Left renal cortex interstitium (tissue), 4 donors: ENCODE measurements around the gene CUX1. TPM values are rescaled to one million over a fixed set of nuclear protein-coding genes. Genes with fewer than 3 reads are reported as not detected.
"Not testable (repeated sequence)": the region's sequence is repeated elsewhere in the genome, so short reads cannot be mapped to it uniquely, and the experiment has no call there.

ENCODE experiments used
- DNase-seq, 4 donors: peaks; one replicate each; pipeline ENCODE4 v3.0.0-alpha.2; 2013; ENCODE audit warnings: low read depth in 4 of 4, low spot score in 2 of 4, missing footprints in 1 of 4
- polyA plus RNA-seq, 4 donors: library from polyadenylated mRNA; unstranded; fragments of 120-200 nt; gene quantifications; one replicate each; pipeline ENCODE4 v1.2.1, GENCODE V29; 2013; ENCODE audit not compliant: insufficient read length in 4 of 4

The CUX1 gene
- polyA plus RNA-seq, 4 donors = 79.2 to 99.7 (median 90.6) TPM

GRCh38 chr7:101996876-101997275 is 179.4 kb downstream of the CUX1 start:
- DNase-seq = no peak

GRCh38 chr7:101998029-101998905 is 180.8 kb downstream of the CUX1 start:
- DNase-seq = no peak

- DNase-seq = no peak
These were observed 181.4 kb downstream of the CUX1 start for GRCh38 chr7:101998906-101999240.

- no peak for DNase-seq
These were observed 182.0 kb downstream of the CUX1 start for GRCh38 chr7:101999393-101999792.

- no peak for DNase-seq
These were observed 182.7 kb downstream of the CUX1 start for GRCh38 chr7:102000123-102000522.

GRCh38 chr7:102004229-102004628 is 186.8 kb downstream of the CUX1 start:
- DNase-seq = peak in 1 of 4 donors; percentile 41

- no peak for DNase-seq
These were observed 187.4 kb downstream of the CUX1 start for GRCh38 chr7:102004848-102005247.

DNA sequence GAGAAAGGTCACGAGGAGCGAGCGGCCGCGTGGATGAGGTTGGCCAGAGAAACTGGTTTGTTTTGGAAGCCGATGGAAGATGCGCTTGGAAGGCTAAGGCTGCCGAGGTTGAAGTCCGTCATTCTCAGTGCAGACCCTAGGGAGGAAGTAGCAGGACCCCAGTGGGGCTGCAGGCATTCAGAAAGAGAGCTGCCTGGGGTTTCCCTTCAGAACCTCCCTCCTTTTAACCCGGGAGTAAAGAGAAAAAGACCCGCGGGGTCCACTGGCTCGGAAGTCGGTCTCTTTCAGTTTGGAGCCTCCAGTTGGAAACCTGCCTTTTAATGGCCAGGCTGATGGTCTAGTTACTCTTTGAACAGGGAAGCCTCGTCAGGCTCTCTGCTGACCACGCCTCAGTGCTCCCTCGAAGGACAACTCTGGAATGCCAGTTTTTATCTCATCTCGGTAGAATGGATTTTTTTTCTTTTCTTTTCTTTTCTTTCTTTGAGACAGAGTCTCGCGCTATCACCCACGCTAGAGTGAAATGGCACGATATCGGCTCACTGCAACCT is 188.6 kb downstream of the CUX1 start:
- DNase-seq = no peak

DNA sequence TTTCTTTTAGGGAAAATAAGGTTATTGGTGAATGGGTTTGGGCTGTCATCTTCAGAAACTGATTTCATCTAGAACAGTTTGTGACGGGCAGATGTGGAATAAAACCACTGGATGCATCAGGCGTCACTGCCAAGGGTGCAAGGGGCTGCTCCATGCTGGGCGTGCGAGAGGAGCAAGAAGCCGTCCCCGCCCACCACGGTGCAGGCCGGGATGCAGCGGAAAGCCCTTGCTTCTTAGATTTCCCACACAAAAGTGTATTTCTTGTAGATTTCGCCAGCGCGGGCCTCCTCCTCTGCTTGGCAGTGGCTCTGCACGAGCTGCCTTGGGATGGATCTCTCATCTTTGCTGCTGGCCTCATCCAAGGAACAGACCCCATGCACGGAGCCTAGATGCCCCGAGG is 189.3 kb downstream of the CUX1 start:
- no peak for DNase-seq

DNA sequence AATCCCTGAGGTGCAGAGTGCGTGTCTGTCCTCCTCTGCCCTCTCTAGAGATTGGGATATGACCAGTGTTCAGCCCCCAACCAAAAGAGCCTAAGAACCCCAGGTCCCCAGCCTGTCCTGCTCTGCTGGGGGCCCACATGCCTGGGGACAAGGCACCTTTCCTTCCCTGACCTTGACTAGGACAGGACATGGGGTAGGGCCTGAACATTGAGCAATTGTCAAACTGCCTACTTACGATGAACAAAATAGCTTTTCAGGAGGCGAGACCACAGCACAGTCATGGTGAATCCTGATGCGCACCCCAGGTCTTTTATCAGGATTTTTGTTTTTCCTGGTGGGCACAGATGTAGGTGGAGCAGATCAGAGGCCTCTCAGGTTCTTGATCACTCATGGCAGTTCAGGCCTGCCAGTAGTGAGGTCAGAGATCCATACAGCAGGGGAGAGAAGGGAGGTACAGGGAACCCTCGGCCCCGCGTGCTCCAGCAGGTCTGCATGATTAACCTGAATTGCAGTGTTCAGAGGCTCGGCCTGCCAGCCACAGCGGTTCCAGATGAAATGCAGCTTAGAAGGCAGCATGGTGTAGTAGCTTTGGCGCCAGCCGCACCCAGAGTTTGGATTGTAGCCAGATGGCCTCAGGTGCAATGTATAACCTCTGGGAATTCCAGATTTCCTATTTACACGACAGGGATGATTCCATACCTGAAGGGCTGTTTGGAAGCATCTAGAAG is 191.3 kb downstream of the CUX1 start:
- DNase-seq = no peak

DNA sequence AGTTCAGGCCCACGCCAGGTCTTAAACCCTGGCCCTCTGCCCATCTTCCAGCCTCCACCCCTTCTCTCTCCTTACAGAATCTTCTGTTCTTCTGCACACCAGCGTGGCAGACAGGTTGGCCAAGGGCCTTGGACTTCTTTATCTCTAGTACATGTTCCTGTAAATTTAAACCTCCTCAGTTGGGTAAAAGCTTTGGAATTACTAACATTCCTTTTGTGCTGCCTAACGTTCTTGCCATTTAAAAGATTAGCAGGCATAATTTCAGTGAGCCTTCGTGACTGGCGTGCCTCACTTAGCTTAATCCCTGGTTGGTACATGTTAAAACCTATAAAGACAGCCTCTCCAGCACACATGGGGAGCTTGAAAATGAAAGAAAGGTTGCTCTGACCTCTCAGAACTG is 192.2 kb downstream of the CUX1 start:
- DNase-seq = no peak

DNA sequence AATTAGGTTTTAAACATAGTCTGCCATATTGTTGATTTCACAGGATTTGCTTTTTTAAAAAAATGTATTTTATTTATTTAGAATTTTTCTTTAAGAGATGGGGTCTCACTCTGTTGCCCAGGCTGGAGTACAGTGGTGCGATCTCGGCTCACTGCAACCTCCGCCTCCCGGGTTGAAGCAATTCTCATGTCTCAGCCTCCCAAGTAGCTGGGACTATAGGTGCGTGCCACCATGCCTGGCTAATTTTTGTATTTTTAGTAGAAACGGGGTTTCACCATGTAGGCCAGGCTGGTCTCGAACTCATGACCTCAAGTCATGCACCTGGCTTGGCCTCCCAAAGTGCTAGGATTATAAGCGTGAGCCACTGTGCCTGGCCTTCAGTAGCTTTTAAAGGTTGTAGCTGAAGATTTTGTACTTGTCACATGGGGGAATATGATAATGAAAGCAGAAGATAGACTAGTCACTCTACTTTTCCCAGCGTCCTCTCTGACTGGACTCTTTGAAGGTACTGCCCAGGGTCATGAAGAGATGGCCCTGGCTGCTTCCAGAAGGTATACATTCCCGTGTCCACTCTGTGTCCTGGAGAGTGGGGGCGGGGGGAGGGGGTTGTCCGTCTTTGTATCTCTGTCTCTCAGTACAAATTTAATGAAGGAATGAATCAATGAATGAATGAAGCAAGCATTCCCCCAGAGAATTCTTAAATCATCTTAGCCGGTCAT is 194.8 kb downstream of the CUX1 start:
- DNase-seq = not testable (repeated sequence)

DNA sequence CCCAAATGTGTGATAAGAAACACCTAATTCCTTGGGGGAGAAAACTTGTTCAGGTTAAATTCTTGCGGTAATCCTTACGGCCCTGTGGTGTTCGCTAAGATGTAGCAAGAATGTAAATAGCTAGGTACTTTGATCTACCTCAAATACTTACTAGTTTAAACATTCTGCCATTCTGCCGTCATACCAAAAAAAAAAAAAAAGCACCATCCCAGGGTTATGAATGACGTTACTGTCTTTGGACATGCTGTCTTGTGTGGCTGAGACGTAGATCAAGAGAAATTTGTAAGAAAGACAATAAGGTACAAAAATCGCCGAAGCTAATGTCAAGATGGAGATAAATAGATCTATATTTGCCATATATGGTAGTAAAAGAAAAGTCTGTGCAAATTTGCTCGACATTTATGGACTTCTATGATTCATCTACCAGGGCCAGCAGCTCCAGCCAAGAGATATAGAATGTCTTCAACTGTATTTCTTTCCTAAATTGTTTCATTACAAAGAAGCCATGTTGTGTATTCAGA is 195.6 kb downstream of the CUX1 start:
- DNase-seq = no peak

DNA sequence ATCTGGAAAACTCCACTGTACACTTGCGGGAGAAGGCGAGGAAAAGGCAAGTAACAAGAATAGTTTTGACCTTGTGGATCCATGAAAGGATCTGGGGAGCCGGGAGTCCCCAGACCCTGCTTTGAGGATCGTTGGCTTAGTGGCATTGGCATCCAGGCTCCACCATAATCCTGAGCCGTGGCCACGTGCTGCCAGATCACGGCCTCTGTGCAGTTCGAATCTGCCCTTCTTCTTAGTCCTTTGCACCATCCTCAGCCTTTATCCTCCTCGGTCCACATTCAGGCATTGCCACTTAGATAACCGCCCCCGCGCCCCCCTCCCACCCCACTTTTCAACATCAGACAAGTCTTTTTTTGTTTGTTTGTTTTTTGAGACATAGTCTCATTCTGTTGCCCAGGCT is 201.4 kb downstream of the CUX1 start:
- no peak for DNase-seq

- no peak for DNase-seq
These were observed 202.0 kb downstream of the CUX1 start for GRCh38 chr7:102019461-102019860.

GRCh38 chr7:102021841-102022618 is 204.6 kb downstream of the CUX1 start:
- no peak for DNase-seq

DNA sequence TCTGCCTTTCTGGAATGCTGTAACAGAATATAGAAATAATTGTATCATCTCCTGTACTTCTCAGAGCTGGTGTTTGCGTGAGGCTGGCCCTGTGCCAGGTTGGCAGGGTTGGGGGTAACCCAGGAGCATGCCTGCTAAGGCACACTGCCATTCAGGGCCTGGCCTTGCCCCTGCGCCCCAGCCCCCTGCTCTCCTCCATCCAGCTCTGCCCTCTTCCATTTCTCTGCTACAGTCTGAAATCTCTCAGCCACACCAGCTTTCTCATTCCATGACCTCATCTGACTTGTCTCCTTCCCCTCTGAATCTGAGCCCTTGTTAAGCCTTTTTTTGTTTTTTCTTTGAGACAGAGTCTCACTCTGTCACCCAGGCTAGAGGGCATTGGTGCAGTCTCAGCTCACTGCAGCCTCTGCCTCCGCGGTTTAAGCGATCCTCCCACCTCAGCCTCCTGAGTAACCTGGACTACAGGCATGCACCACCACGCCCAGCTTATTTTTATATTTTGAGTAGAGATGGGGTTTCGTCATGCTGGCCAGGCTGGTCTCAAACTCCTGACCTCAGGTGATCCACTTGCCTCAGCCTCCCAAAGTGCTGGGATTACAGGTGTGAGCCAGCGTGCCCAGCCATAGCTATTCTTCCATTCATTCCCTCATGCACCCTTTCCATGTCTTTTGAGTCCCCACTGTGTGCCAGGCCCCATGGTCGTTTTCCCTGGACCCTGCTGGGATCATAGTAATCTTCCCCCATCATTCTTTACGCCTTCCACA is 206.8 kb downstream of the CUX1 start:
- DNase-seq = no peak

- DNase-seq = no peak
These were observed 207.5 kb downstream of the CUX1 start for GRCh38 chr7:102024769-102025391.

DNA sequence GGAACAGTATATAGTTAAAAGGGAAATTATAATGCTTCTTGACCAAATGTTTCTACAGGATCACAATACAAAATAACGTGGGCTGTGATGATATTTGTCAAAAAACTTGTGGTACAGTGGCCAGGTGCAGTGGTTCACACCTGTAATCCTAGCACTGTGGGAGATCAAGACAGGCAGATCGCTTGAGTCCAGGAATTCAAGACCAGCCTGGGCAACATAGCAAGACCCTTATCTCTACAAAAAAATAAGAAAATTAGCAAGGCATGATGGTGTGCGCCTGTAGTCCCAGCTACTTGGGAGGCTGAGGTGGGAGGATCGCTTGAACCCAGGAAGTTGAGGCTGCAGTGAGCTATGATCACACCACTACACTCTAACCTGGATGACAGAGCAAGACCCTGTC is 208.4 kb downstream of the CUX1 start:
- not testable (repeated sequence) for DNase-seq
